HEK293 (cell line): Measurements from ENCODE around the gene BCL2L13.

Experiments
- CTCF ChIA-PET: fragments of 350-600 bp; formaldehyde crosslinking; extraction: SDS; loops from one replicate; lab custom pipeline; 2021; ENCODE audit warnings: antibody characterized with exemption; lab: Yijun Ruan, JAX
- POLR2A ChIA-PET: fragments of 300-600 bp; formaldehyde crosslinking; extraction: SDS; loops from one replicate; lab custom pipeline; 2020; ENCODE audit warnings: antibody characterized with exemption, inconsistent platforms; lab: Yijun Ruan, JAX
- H3K27ac ChIP-seq: fragments of 200-500 bp; sonication (Bioruptor generic); 2 replicates; pipeline ENCODE4 v1.5.1; 2014; ENCODE audit warnings: low read depth, low read length, control low read depth, inconsistent platforms; ENCODE audit errors: extremely low read depth
- H3K36me3 ChIP-seq, 2 experiments: fragments of 200-500 bp in 1 of 2; sonication (Bioruptor generic) in 1 of 2; 1 replicate in 1 of 2; 2 replicates in 1 of 2; pipeline ENCODE4 v1.5.1; 2014 to 2017; ENCODE audit warnings: inconsistent platforms in 2 of 2, low read length in 2 of 2; ENCODE audit not compliant: control insufficient read depth in 2 of 2, insufficient read depth in 1 of 2
- H3K4me1 ChIP-seq: fragments of 200-500 bp; sonication (Bioruptor generic); 2 replicates; pipeline ENCODE4 v1.5.1; 2014; ENCODE audit warnings: mild to moderate bottlenecking, low read length, inconsistent platforms; ENCODE audit not compliant: control insufficient read depth, insufficient read depth
- H3K4me3 ChIP-seq: 2 replicates; pipeline ENCODE4 v1.5.1; 2011; ENCODE audit warnings: low read depth, mild to moderate bottlenecking, control low read depth, low read length, moderate library complexity
- H3K9me3 ChIP-seq: fragments of 200-500 bp; sonication (Bioruptor generic); 2 replicates; pipeline ENCODE4 v1.5.1; 2014; ENCODE audit warnings: low read depth, low read length, inconsistent platforms; ENCODE audit not compliant: control insufficient read depth, insufficient read depth
- KLF8 ChIP-seq: fragments of 450-650 bp; formaldehyde crosslinking; IDR thresholded peaks from 2 replicates; pipeline ENCODE4 v1.5.1; 2016; ENCODE audit warnings: missing biosample characterization, missing genetic modification characterization
- SETDB1 ChIP-seq: IDR thresholded peaks from one replicate; pipeline ENCODE4 v1.6.1; 2017; ENCODE audit warnings: mild to moderate bottlenecking, low read length, moderate library complexity, mixed read lengths; ENCODE audit not compliant: insufficient read length
- SP7 ChIP-seq: fragments of 450-650 bp; formaldehyde crosslinking; IDR thresholded peaks from 2 replicates; pipeline ENCODE4 v1.5.1; 2016; ENCODE audit warnings: missing biosample characterization, missing genetic modification characterization
- TRIM28 ChIP-seq: IDR thresholded peaks from 2 replicates; pipeline ENCODE4 v1.6.1; 2011; ENCODE audit warnings: low read length, control low read depth, borderline replicate concordance
- YY1 ChIP-seq: fragments of 450-650 bp; formaldehyde crosslinking; IDR thresholded peaks from 2 replicates; pipeline ENCODE4 v1.5.1; 2018; ENCODE audit warnings: missing biosample characterization, missing genetic modification characterization
- YY2 ChIP-seq: fragments of 450-650 bp; formaldehyde crosslinking; IDR thresholded peaks from 2 replicates; pipeline ENCODE4 v1.5.1; 2016; ENCODE audit warnings: missing biosample characterization, missing genetic modification characterization
- ZNF10 ChIP-seq: fragments of 450-650 bp; formaldehyde crosslinking; IDR thresholded peaks from 2 replicates; pipeline ENCODE4 v1.5.1; 2017; ENCODE audit warnings: missing biosample characterization, missing genetic modification characterization
- ZNF155 ChIP-seq: fragments of 450-650 bp; formaldehyde crosslinking; IDR thresholded peaks from 2 replicates; pipeline ENCODE4 v1.5.1; 2016; ENCODE audit warnings: missing biosample characterization, missing genetic modification characterization
- ZNF292 ChIP-seq: fragments of 450-650 bp; formaldehyde crosslinking; IDR thresholded peaks from 2 replicates; pipeline ENCODE4 v1.5.1; 2016; ENCODE audit warnings: low read depth, missing biosample characterization, missing genetic modification characterization, borderline replicate concordance
- ZNF585B ChIP-seq: fragments of 450-650 bp; formaldehyde crosslinking; IDR thresholded peaks from 2 replicates; pipeline ENCODE4 v1.5.1; 2016; ENCODE audit warnings: missing biosample characterization, missing genetic modification characterization
- ZNF670 ChIP-seq: fragments of 450-650 bp; formaldehyde crosslinking; IDR thresholded peaks from 2 replicates; pipeline ENCODE4 v1.5.1; 2016; ENCODE audit warnings: missing biosample characterization, missing genetic modification characterization, low read depth
- TF ChIP-seq, protein P1 (sequence below): fragments of 450-650 bp; formaldehyde crosslinking; IDR thresholded peaks from 2 replicates; pipeline ENCODE4 v1.5.1; 2016; ENCODE audit warnings: missing biosample characterization, missing genetic modification characterization
- TF ChIP-seq, protein P2 (sequence below): IDR thresholded peaks from 2 replicates; pipeline ENCODE4 v1.6.1; 2011; ENCODE audit warnings: mild to moderate bottlenecking, low read depth, low read length, borderline replicate concordance
- TF ChIP-seq, protein P3 (sequence below): fragments of 450-650 bp; formaldehyde crosslinking; IDR thresholded peaks from 2 replicates; pipeline ENCODE4 v1.5.1; 2016; ENCODE audit warnings: missing biosample characterization, missing genetic modification characterization
- TF ChIP-seq, protein P4 (sequence below): fragments of 450-650 bp; formaldehyde crosslinking; IDR thresholded peaks from 2 replicates; pipeline ENCODE4 v1.5.1; 2016; ENCODE audit warnings: missing biosample characterization, missing genetic modification characterization
- TF ChIP-seq, protein P5 (sequence below): fragments of 450-650 bp; formaldehyde crosslinking; IDR thresholded peaks from 2 replicates; pipeline ENCODE4 v1.5.1; 2016; ENCODE audit warnings: missing biosample characterization, missing genetic modification characterization
- TF ChIP-seq, protein P6 (sequence below): fragments of 450-650 bp; formaldehyde crosslinking; IDR thresholded peaks from 2 replicates; pipeline ENCODE4 v1.5.1; 2016; ENCODE audit warnings: missing biosample characterization, missing genetic modification characterization
- TF ChIP-seq, protein P7 (sequence below): fragments of 450-650 bp; formaldehyde crosslinking; IDR thresholded peaks from 2 replicates; pipeline ENCODE4 v1.5.1; 2016; ENCODE audit warnings: missing biosample characterization, missing genetic modification characterization

BCL2L13 gene

DNA sequence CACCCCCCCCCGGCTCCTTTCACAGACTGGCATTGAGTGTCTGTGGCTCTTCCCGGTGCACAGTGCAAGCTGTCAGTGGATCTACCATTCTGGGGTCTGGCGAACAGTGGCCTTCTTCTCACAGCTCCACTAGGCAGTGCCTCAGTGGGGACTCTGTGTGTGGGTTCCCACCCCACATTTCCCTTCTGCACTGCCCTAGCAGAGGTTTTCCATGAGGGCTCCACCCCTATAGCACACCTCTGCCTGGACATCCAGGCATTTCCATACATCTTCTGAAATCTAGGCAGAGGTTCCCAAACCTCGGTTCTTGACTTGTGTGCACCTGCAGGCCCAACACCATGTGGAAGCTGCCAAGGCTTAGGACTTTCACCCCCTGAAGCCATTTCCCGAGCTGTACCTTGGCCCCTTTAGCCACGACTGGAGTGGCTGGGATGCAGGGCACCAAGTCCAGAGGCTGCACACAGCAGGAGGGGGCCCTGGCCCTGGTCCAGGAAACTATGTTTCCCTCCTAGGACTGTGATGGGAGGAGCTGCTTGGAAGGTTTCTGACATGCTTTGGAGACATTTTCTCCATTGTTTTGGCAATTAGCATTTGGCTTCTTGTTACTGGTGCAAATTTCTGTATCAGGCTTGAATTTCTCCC lies 26.0 kb downstream of the BCL2L13 start:
- Histone ChIP-seq H3K4me3 (no peak overlapping the region), H3K4me1 (no peaks in the 10 kb centered on the region), H3K27ac (no peak overlapping the region), H3K36me3 (peaks cover 33 to 34% of the 10 kb centered on the region in 2 experiments), H3K9me3 (no peaks in the 10 kb centered on the region)
- ChIA-PET CTCF (interaction anchor here (0.6 to 0.7 kb wide), 2 partner anchors 8 to 266 kb away, joined by 3 to 4 read pairs; no protein-coding TSS in a partner anchor), POLR2A (no interaction called here)
- TF ChIP-seq ZNF292 (tag by site-specific recombination) (no peak), SETDB1 (peak; percentile 42), KLF8 (tag by site-specific recombination) (no peak), ZNF10 (tag by site-specific recombination) (no peak), YY1 (no peak), YY2 (no peak), ZNF670 (tag by site-specific recombination) (no peak), ZNF585B (tag by site-specific recombination) (no peak), TRIM28 (peak; percentile 49; the same call in 1 of the 2 replicates), SP7 (tag by site-specific recombination) (no peak), ZNF155 (tag by site-specific recombination) (no peak)
- TF ChIP-seq, protein P1, sequence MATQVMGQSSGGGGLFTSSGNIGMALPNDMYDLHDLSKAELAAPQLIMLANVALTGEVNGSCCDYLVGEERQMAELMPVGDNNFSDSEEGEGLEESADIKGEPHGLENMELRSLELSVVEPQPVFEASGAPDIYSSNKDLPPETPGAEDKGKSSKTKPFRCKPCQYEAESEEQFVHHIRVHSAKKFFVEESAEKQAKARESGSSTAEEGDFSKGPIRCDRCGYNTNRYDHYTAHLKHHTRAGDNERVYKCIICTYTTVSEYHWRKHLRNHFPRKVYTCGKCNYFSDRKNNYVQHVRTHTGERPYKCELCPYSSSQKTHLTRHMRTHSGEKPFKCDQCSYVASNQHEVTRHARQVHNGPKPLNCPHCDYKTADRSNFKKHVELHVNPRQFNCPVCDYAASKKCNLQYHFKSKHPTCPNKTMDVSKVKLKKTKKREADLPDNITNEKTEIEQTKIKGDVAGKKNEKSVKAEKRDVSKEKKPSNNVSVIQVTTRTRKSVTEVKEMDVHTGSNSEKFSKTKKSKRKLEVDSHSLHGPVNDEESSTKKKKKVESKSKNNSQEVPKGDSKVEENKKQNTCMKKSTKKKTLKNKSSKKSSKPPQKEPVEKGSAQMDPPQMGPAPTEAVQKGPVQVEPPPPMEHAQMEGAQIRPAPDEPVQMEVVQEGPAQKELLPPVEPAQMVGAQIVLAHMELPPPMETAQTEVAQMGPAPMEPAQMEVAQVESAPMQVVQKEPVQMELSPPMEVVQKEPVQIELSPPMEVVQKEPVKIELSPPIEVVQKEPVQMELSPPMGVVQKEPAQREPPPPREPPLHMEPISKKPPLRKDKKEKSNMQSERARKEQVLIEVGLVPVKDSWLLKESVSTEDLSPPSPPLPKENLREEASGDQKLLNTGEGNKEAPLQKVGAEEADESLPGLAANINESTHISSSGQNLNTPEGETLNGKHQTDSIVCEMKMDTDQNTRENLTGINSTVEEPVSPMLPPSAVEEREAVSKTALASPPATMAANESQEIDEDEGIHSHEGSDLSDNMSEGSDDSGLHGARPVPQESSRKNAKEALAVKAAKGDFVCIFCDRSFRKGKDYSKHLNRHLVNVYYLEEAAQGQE, result no peak
- TF ChIP-seq, protein P2, sequence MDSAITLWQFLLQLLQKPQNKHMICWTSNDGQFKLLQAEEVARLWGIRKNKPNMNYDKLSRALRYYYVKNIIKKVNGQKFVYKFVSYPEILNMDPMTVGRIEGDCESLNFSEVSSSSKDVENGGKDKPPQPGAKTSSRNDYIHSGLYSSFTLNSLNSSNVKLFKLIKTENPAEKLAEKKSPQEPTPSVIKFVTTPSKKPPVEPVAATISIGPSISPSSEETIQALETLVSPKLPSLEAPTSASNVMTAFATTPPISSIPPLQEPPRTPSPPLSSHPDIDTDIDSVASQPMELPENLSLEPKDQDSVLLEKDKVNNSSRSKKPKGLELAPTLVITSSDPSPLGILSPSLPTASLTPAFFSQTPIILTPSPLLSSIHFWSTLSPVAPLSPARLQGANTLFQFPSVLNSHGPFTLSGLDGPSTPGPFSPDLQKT, result no peak
- TF ChIP-seq, protein P3, sequence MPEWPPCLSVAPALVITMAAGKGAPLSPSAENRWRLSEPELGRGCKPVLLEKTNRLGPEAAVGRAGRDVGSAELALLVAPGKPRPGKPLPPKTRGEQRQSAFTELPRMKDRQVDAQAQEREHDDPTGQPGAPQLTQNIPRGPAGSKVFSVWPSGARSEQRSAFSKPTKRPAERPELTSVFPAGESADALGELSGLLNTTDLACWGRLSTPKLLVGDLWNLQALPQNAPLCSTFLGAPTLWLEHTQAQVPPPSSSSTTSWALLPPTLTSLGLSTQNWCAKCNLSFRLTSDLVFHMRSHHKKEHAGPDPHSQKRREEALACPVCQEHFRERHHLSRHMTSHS (tag by site-specific recombination), result no peak
- TF ChIP-seq, protein P4, sequence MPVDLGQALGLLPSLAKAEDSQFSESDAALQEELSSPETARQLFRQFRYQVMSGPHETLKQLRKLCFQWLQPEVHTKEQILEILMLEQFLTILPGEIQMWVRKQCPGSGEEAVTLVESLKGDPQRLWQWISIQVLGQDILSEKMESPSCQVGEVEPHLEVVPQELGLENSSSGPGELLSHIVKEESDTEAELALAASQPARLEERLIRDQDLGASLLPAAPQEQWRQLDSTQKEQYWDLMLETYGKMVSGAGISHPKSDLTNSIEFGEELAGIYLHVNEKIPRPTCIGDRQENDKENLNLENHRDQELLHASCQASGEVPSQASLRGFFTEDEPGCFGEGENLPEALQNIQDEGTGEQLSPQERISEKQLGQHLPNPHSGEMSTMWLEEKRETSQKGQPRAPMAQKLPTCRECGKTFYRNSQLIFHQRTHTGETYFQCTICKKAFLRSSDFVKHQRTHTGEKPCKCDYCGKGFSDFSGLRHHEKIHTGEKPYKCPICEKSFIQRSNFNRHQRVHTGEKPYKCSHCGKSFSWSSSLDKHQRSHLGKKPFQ (tag by site-specific recombination), result no peak
- TF ChIP-seq, protein P5, sequence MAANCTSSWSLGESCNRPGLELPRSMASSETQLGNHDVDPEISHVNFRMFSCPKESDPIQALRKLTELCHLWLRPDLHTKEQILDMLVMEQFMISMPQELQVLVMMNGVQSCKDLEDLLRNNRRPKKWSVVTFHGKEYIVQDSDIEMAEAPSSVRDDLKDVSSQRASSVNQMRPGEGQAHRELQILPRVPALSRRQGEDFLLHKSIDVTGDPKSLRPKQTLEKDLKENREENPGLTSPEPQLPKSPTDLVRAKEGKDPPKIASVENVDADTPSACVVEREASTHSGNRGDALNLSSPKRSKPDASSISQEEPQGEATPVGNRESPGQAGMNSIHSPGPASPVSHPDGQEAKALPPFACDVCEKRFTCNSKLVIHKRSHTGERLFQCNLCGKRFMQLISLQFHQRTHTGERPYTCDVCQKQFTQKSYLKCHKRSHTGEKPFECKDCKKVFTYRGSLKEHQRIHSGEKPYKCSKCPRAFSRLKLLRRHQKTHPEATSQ, result no peak
- TF ChIP-seq, protein P6, sequence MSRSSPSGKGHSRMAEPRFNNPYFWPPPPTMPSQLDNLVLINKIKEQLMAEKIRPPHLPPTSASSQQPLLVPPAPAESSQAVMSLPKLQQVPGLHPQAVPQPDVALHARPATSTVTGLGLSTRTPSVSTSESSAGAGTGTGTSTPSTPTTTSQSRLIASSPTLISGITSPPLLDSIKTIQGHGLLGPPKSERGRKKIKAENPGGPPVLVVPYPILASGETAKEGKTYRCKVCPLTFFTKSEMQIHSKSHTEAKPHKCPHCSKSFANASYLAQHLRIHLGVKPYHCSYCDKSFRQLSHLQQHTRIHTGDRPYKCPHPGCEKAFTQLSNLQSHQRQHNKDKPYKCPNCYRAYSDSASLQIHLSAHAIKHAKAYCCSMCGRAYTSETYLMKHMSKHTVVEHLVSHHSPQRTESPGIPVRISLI (tag by site-specific recombination), result no peak
- TF ChIP-seq, protein P7, sequence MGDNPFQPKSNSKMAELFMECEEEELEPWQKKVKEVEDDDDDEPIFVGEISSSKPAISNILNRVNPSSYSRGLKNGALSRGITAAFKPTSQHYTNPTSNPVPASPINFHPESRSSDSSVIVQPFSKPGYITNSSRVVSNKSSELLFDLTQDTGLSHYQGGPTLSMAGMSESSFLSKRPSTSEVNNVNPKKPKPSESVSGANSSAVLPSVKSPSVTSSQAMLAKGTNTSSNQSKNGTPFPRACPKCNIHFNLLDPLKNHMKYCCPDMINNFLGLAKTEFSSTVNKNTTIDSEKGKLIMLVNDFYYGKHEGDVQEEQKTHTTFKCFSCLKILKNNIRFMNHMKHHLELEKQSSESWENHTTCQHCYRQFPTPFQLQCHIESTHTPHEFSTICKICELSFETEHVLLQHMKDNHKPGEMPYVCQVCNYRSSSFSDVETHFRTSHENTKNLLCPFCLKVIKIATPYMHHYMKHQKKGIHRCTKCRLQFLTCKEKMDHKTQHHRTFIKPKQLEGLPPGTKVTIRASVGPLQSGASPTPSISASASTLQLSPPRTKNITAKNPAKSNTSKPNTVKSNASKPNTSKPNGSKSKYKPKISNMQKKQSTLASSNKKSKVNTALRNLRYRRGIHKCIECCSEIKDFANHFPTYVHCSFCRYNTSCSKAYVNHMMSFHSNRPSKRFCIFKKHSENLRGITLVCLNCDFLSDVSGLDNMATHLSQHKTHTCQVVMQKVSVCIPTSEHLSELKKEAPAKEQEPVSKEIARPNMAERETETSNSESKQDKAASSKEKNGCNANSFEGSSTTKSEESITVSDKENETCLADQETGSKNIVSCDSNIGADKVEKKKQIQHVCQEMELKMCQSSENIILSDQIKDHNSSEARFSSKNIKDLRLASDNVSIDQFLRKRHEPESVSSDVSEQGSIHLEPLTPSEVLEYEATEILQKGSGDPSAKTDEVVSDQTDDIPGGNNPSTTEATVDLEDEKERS (tag by site-specific recombination), result peak; percentile 26; the same call in 1 of the 2 replicates
